OCI-LY1 (cell line): ENCODE data around the gene CENPE.

Experiments used
- H2AFZ ChIP-seq: fragments of 200-600 bp; sonication (generic), shearing (Covaris generic); 2 replicates; pipeline ENCODE4 v1.6.0; 2014; ENCODE audit warnings: antibody characterized with exemption, mild to moderate bottlenecking, low read length
- H3F3A ChIP-seq: fragments of 200-600 bp; sonication (generic), shearing (Covaris generic); 2 replicates; pipeline ENCODE4 v1.6.0; 2014; ENCODE audit warnings: mild to moderate bottlenecking, antibody characterized with exemption, low read length, moderate library complexity; ENCODE audit not compliant: insufficient read depth
- H3K27ac ChIP-seq: fragments of 200-600 bp; sonication (generic); 2 replicates; pipeline ENCODE4 v1.5.1; 2014; ENCODE audit warnings: low read length, mixed run types, mild to moderate bottlenecking, low read depth; ENCODE audit not compliant: poor library complexity, severe bottlenecking
- H3K27me3 ChIP-seq: fragments of 200-600 bp; sonication (generic); 2 replicates; pipeline ENCODE4 v1.6.0; 2014; ENCODE audit warnings: antibody characterized with exemption, mild to moderate bottlenecking, low read length, moderate library complexity; ENCODE audit not compliant: insufficient read depth
- H3K36me3 ChIP-seq: fragments of 200-600 bp; sonication (generic); 2 replicates; pipeline ENCODE4 v1.6.1; 2014; ENCODE audit warnings: mild to moderate bottlenecking, antibody characterized with exemption, low read length, moderate library complexity, mixed read lengths; ENCODE audit not compliant: insufficient read depth
- H3K4me1 ChIP-seq: fragments of 200-600 bp; sonication (generic); 2 replicates; pipeline ENCODE4 v1.5.1; 2014; ENCODE audit warnings: mild to moderate bottlenecking, low read length, moderate library complexity; ENCODE audit not compliant: insufficient read depth, severe bottlenecking
- H3K4me2 ChIP-seq: fragments of 200-600 bp; sonication (generic), shearing (Covaris generic); 2 replicates; pipeline ENCODE4 v1.6.1; 2014; ENCODE audit warnings: low read length
- H3K4me3 ChIP-seq: fragments of 200-600 bp; sonication (generic); 2 replicates; pipeline ENCODE4 v1.5.1; 2014; ENCODE audit warnings: low read length, low read depth, mild to moderate bottlenecking, mixed read lengths; ENCODE audit not compliant: poor library complexity, severe bottlenecking
- H3K79me2 ChIP-seq: fragments of 200-600 bp; shearing (Covaris generic); 2 replicates; pipeline ENCODE4 v1.6.1; 2016; ENCODE audit warnings: mixed run types, low read length, mixed read lengths; ENCODE audit not compliant: insufficient read depth
- H3K9ac ChIP-seq: fragments of 200-600 bp; sonication (generic), shearing (Covaris generic); 2 replicates; pipeline ENCODE4 v1.6.1; 2014; ENCODE audit warnings: mild to moderate bottlenecking, low read length, mixed read lengths
- H3K9me2 ChIP-seq: fragments of 200-600 bp; sonication (generic), shearing (Covaris generic); 2 replicates; pipeline ENCODE4 v1.6.1; 2014; ENCODE audit warnings: low read depth, mild to moderate bottlenecking, low read length, mixed read lengths
- H3K9me3 ChIP-seq: fragments of 200-600 bp; shearing (Covaris generic); 2 replicates; pipeline ENCODE4 v1.6.1; 2014; ENCODE audit warnings: low read length, mixed read lengths
- H4K20me1 ChIP-seq: fragments of 200-600 bp; sonication (generic), shearing (Covaris generic); 2 replicates; pipeline ENCODE4 v1.6.0; 2016; ENCODE audit warnings: mild to moderate bottlenecking, low read length; ENCODE audit not compliant: insufficient read depth
- EZH2 ChIP-seq: fragments of 200-600 bp; sonication (generic), shearing (Covaris generic); IDR thresholded peaks from 2 replicates; pipeline ENCODE4 v1.8.0; 2017; ENCODE audit warnings: borderline replicate concordance, mixed run types, mild to moderate bottlenecking, antibody characterized with exemption, low read length, moderate library complexity, mixed read lengths
- TF ChIP-seq, protein P1 (sequence below): fragments of 200-600 bp; sonication (generic), shearing (Covaris generic); IDR thresholded peaks from 2 replicates; pipeline ENCODE4 v1.5.1; 2017; ENCODE audit warnings: mild to moderate bottlenecking, antibody characterized with exemption, low read length, moderate library complexity, mixed read lengths

Gene CENPE

DNA sequence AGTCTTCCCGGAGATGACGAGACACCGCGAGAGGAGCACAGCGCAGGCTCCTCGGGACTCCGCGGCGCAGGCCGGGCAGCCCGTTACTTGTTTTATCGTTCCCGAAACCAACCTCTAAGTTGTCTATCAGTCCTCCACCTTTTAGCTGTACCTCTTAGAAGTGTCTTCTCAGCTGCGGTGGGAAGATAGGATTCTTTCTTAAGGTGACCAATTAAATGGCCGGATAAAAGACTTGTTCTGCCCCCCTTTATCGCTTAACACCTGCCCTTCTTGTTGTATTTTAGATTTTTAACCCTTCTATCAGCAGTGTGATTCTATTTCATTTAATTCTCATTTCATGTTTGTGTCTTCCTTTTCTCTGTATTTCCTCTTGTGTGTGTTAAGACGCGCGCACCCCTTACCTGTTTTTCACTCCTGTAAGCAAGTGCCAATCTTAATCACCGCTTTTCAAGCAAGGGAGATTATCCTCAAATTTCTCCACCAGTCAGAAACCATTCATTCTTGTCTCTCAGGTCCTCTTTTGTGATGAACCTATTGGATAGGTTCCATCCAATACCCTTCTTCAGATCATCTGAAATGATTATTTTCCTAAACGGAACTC, 121.3 kb downstream of the CENPE start, which contains the start of gene SLC9B2:
TSS of gene SLC9B2 (minus strand) at position 15 of the 601 bp plus-strand sequence. CDS start 9,211 bp downstream, outside the sequence.
- Histone ChIP-seq H4K20me1 (no peaks in the 10 kb centered on the region), H3K4me2 (peak within 1 kb of the TSS; percentile 95), H3K9me3 (no peaks in the 10 kb centered on the region), H3K27ac (peak within 1 kb of the TSS; percentile 89), H3K36me3 (peaks cover 18% of the 10 kb centered on the region), H2AFZ (peak within 1 kb of the TSS; percentile 80), H3K27me3 (no peaks in the 10 kb centered on the region), H3K4me1 (peaks cover 47% of the 10 kb centered on the region), H3K9me2 (no peaks in the 10 kb centered on the region), H3K9ac (peak within 1 kb of the TSS; percentile 74), H3K4me3 (peak within 1 kb of the TSS; percentile 67), H3K79me2 (peaks cover 36% of the 10 kb centered on the region), H3F3A (no peaks in the 10 kb centered on the region)
- TF ChIP-seq EZH2 = no peak
- TF ChIP-seq, protein P1, sequence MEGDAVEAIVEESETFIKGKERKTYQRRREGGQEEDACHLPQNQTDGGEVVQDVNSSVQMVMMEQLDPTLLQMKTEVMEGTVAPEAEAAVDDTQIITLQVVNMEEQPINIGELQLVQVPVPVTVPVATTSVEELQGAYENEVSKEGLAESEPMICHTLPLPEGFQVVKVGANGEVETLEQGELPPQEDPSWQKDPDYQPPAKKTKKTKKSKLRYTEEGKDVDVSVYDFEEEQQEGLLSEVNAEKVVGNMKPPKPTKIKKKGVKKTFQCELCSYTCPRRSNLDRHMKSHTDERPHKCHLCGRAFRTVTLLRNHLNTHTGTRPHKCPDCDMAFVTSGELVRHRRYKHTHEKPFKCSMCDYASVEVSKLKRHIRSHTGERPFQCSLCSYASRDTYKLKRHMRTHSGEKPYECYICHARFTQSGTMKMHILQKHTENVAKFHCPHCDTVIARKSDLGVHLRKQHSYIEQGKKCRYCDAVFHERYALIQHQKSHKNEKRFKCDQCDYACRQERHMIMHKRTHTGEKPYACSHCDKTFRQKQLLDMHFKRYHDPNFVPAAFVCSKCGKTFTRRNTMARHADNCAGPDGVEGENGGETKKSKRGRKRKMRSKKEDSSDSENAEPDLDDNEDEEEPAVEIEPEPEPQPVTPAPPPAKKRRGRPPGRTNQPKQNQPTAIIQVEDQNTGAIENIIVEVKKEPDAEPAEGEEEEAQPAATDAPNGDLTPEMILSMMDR = no peak

DNA sequence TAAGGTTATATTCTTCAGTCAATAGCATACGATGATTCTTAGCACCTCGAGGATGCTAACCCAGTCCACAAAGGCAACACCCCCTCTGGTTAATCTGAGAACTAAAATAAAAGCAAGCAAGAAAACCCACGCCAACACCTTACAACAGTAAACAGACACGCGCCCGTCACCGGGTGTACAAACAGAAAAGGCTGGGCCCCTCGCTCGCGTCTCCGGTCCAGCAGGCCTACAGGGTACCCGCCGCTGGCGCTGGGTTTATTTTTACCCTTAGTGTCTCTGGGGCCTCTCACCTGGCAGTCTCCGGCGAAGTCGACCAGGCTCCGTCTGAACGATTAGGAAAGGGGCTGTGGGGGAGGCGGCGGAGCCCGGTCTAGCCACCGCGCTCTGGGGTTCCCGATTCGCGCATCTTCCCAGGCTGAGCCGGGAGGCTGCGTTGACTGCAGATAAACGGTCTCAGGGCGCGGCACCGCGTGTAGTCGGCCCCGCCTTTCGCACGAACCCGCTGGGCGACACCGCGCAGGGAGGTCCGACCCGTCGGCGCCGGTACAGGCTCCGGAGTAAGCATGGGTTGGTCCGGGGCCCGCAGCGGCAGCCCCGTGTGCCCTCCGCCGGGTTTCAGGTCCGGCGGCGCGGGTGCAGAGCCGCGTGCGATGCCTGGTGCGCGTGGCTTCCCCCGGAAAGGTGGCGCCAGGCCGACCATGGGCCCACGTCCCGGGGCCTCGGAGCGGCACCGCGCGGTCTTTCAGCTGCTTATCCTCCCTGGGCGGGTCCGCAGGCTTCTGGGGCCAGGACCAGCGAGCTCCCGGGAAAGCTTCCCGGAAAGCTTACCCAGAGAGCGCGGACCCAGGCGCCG, 122.0 kb downstream of the CENPE start:
- Histone ChIP-seq H3K4me2 (peak overlapping the region; percentile 95), H3K9me3 (no peaks in the 10 kb centered on the region), H3F3A (no peaks in the 10 kb centered on the region), H3K36me3 (peaks cover 18% of the 10 kb centered on the region), H3K9ac (peak overlapping the region; percentile 74), H4K20me1 (no peaks in the 10 kb centered on the region), H3K4me3 (peak overlapping the region; percentile 67), H3K27ac (peak overlapping the region; percentile 89), H3K79me2 (peaks cover 40% of the 10 kb centered on the region), H3K27me3 (no peaks in the 10 kb centered on the region), H3K4me1 (peaks cover 47% of the 10 kb centered on the region), H3K9me2 (no peaks in the 10 kb centered on the region), H2AFZ (no peak overlapping the region; the same call in 1 of the 2 replicates)
- TF ChIP-seq, protein P1 = no peak
- no peak for TF ChIP-seq EZH2

DNA sequence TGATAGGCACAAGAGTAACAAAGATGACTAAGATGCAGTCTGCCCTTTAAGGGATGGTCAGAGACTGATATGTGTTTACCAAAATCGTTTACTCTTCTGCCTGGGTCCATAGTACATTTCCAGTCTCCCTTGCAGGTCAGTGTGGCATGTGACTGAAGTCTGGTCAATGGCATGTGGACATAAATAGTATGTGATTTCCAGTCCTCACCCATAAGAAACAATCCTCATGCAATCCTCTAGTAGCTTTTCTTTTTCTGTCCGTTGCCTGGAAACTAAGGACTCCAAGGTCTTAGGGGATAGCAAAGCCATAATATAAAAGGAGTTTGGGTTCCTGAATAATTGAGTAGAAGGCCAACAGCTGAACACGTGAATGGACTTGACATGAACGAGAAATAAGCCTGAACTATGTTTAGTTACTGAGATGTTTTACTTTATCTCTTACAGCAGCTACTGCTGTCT, 122.7 kb downstream of the CENPE start:
- TF ChIP-seq, protein P1 = no peak
- no peak for TF ChIP-seq EZH2
- Histone ChIP-seq H4K20me1 (no peaks in the 10 kb centered on the region), H3K9me3 (no peaks in the 10 kb centered on the region), H3K4me1 (peaks cover 47% of the 10 kb centered on the region), H3K9me2 (no peaks in the 10 kb centered on the region), H3K36me3 (peaks cover 18% of the 10 kb centered on the region), H3K27ac (peak overlapping the region; percentile 89), H3K4me2 (peak overlapping the region; percentile 95), H3F3A (no peaks in the 10 kb centered on the region), H3K9ac (peak overlapping the region; percentile 74), H2AFZ (no peak overlapping the region), H3K27me3 (no peaks in the 10 kb centered on the region), H3K4me3 (peak overlapping the region; percentile 67), H3K79me2 (peaks cover 40% of the 10 kb centered on the region)
